Forelimb muscle (tissue), 1 donor: Measurements from ENCODE around the gene PTPRU. TPM values are rescaled to one million over a fixed set of nuclear protein-coding genes. Genes with fewer than 3 reads are reported as not detected.
"Not testable (repeated sequence)": the region's sequence is repeated elsewhere in the genome, so short reads cannot be mapped to it uniquely, and the experiment has no call there.

Experiments used
- DNase-seq: peaks from one replicate; pipeline ENCODE4 v3.0.0-alpha.2; 2013; ENCODE audit warnings: low read depth
- polyA plus RNA-seq: library from polyadenylated mRNA; unstranded; fragments of 120-200 nt; gene quantifications from one replicate; pipeline ENCODE4 v1.2.1, GENCODE V29; 2013; ENCODE audit not compliant: insufficient read length

Gene PTPRU
- polyA plus RNA-seq, 1 donor: 14.1 TPM

GRCh38 chr1:29289493-29289892, 53.2 kb downstream of the PTPRU start:
- no peak for DNase-seq

- DNase-seq: no peak
These were observed 54.2 kb downstream of the PTPRU start for GRCh38 chr1:29290414-29290985.

GRCh38 chr1:29291756-29292155, 55.4 kb downstream of the PTPRU start:
- DNase-seq: no peak

GRCh38 chr1:29292344-29292743, 56.0 kb downstream of the PTPRU start:
- DNase-seq: no peak

GRCh38 chr1:29297450-29297849, 61.1 kb downstream of the PTPRU start:
- DNase-seq: no peak

GRCh38 chr1:29298246-29298645, 61.9 kb downstream of the PTPRU start:
- DNase-seq: no peak

- DNase-seq: no peak
These were observed 63.1 kb downstream of the PTPRU start for GRCh38 chr1:29299446-29299845.

GRCh38 chr1:29301732-29302131, 65.4 kb downstream of the PTPRU start:
- not testable (repeated sequence) for DNase-seq

- DNase-seq: no peak
These were observed 67.1 kb downstream of the PTPRU start for GRCh38 chr1:29303201-29304024.

GRCh38 chr1:29304025-29304684, 67.8 kb downstream of the PTPRU start:
- no peak for DNase-seq

GRCh38 chr1:29305943-29306342, 69.6 kb downstream of the PTPRU start:
- DNase-seq: no peak

GRCh38 chr1:29306471-29307140, 70.3 kb downstream of the PTPRU start:
- DNase-seq: no peak

GRCh38 chr1:29309075-29309474, 72.8 kb downstream of the PTPRU start:
- DNase-seq: no peak

- DNase-seq: no peak
These were observed 73.3 kb downstream of the PTPRU start for GRCh38 chr1:29309621-29310020.

- DNase-seq: no peak
These were observed 74.4 kb downstream of the PTPRU start for GRCh38 chr1:29310616-29311180.

GRCh38 chr1:29311352-29312030, 75.2 kb downstream of the PTPRU start:
- no peak for DNase-seq

GRCh38 chr1:29312469-29313461, 76.4 kb downstream of the PTPRU start:
- DNase-seq: no peak

GRCh38 chr1:29314685-29315084, 78.4 kb downstream of the PTPRU start:
- DNase-seq: not testable (repeated sequence)

- no peak for DNase-seq
These were observed 78.9 kb downstream of the PTPRU start for GRCh38 chr1:29315262-29315661.

GRCh38 chr1:29315876-29316275, 79.6 kb downstream of the PTPRU start:
- DNase-seq: no peak
